Right ventricle myocardium inferior (tissue), 1 donor: ENCODE measurements around the gene RFXANK. TPM values are rescaled to one million over a fixed set of nuclear protein-coding genes. Genes with fewer than 3 reads are reported as not detected.
A peak's percentile ranks its signal among the peaks of the same experiment; 100 is the strongest.
"Not testable (repeated sequence)": the region's sequence is repeated elsewhere in the genome, so short reads cannot be mapped to it uniquely, and the experiment has no call there.

Experiments used
- ATAC-seq: fragments of 200-7000 bp; cut with Tn5 transposase; one replicate; pipeline ENCODE4 v1.9.1; 2020; ENCODE audit warnings: mild to moderate bottlenecking, moderate library complexity
- DNase-seq: peaks from one replicate; pipeline ENCODE4 v3.0.0; 2021; ENCODE audit errors: missing footprints
- intact Hi-C: fragments of 100-400 bp; cut with DNase I; formaldehyde crosslinking; loops from one replicate; pipeline ENCODE4 v1.11.0; 2022
- total RNA-seq: library from RNA; stranded (reverse); fragmentation: NEBNext Ultra II Directional; extraction: Animal tissue kit (Norgen Biotek cat#: 25700); gene quantifications from one replicate; pipeline ENCODE4 v1.2.1, GENCODE V29; 2021
- donor health status: DM: no; HTN: yes; CAD: no; lungs with severe emphysema.

RFXANK gene
- total RNA-seq, 1 donor from 2014 or later, result 39.9 TPM

DNA sequence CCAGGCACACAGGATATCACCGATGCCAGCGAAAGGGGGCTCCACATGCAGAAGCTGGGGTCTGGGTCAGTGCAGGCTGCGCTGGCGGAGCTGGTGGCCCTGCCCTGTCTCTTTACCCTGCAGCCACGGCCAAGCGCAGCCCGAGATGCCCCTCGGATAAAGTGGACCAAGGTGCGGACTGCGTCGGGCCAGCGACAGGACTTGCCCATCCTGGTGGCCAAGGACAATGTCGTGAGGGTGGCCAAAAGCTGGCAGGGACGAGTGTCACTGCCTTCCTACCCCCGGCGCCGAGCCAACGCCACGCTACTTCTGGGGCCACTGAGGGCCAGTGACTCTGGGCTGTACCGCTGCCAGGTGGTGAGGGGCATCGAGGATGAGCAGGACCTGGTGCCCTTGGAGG is 26.9 kb downstream of the RFXANK start:
- no peak for ATAC-seq
- intact Hi-C loops, result no loop called here
- no peak for DNase-seq

DNA sequence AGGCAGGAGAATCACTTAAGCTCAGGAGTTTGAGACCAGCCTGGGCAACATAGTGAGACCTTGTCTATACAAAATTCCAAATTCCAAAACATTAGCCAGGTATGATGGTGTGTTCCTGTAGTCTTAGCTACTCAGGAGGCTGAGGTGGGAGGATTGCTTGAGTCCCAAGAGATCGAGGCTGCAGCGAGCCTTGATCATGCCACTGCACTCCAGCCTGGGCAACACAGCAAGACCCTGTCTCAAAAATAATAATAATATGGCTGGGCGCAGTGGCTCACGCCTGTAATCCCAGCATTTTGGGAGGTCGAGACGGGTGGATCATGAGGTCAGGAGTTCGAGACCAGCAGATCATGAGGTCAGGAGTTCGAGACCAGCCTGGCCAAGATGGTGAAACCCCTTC is 28.9 kb downstream of the RFXANK start:
- ATAC-seq, DNase-seq, intact Hi-C loops: not testable (repeated sequence)

DNA sequence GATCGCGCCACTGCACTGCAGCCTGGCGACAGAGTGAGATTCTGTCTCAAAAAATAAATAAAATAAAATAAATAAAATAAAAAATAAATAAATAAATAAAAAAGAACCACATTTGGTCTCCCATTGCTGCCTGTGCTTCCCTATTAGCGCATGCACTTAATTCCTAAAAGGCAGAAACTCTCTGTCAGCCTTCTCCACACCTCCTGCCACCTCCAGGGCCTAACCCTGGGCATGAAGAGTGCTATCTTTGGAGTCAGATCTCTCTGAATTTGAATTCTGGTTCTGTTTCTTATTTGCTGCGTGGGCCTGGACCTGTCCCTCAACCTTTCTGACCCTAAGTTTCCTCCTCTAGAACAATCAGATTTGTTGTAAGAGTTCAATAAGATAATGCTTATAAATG is 31.0 kb downstream of the RFXANK start:
- intact Hi-C loops, result no loop called here
- no peak for ATAC-seq

DNA sequence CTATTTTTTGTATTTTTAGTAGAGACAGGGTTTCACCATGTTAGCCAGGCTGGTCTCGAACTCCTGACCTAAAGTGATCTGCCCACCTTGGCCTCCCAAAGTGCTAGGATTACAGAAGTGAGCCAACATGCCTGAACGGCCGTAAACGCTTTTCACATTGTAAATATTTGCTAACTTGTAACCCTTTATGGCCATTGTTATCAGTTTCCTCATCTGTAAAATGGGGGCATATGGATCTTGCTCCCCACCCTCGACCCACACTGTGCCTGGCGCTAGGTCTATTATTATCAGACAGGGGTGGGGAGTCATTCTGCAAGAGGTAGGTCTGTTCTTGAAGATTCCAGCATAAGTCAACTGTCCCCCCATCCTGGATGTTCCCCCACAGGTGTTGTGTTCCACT is 31.6 kb downstream of the RFXANK start:
- intact Hi-C loops, result no loop called here
- ATAC-seq (no peak), DNase-seq (no peak)

More for the DNA sequence above, 31.0 kb downstream of the RFXANK start:
- DNase-seq, result no peak

DNA sequence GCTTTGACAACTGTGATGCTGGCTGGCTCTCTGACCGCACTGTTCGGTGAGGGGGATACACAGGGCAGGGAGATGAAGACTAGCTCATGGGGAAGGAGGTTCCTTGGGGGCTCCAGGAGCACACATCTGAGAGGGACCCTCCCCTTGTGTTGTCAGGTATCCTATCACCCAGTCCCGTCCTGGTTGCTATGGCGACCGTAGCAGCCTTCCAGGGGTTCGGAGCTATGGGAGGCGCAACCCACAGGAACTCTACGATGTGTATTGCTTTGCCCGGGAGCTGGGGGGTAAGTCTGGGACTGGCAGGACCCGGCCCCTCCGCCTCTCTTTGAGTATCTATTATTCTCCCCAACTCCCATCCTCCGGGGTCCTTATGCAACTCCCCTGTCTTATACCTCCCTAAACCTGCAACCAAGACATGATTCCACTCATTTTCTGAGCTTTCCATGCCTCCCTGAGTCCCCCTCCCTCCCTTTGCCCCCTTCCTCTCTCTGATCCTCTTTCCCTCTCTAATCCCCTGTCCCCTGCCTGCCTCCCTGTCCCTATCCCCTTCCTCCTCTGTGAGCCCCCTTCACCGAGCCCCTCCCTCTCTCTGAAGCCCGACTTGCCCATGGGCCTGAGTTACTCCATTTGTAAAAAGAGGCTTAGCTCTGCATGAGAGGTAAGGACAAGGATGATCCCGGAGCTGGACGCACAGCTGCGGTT is 32.2 kb downstream of the RFXANK start:
- intact Hi-C loops, result no loop called here
- ATAC-seq (no peak), DNase-seq (no peak)

DNA sequence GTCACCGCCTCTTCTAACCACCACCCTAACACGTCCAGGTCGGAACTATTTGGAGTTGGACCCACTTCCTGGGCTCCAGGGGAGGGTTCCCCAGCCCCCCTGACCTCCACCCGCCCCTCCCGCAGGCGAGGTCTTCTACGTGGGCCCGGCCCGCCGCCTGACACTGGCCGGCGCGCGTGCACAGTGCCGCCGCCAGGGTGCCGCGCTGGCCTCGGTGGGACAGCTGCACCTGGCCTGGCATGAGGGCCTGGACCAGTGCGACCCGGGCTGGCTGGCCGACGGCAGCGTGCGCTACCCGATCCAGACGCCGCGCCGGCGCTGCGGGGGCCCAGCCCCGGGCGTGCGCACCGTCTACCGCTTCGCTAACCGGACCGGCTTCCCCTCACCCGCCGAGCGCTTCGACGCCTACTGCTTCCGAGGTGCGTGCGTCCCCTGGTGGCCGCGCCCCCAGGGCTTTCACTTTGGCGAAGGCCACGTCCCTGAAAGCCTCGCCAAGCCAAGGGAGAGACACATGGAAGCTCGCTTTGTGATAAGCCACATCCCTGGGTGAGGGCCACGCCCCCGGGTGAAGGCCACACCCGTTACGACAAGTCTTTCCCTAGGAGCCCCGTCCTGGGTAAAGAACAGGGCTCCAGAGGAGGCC is 32.9 kb downstream of the RFXANK start:
- peak; percentile 37 for ATAC-seq
- DNase-seq, result peak; percentile 82
- intact Hi-C loops, result no loop called here

DNA sequence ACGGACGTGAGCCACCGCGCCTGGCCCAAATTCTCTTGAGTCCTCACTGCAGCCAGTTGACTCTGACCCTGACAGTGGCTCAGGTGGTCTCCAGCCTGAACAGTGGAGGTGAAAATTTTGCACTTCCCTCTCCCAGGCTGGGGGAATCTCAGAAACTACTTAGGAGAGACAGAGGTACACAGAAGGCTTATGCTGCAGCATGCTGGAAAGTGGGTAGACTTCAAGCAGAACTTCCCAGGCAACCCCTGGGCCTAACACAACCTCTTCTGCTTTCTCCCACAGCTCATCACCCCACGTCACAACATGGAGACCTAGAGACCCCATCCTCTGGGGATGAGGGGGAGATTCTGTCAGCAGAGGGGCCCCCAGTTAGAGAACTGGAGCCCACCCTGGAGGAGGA is 34.1 kb downstream of the RFXANK start:
- DNase-seq (no peak), ATAC-seq (no peak)
- intact Hi-C loops, result no loop called here

DNA sequence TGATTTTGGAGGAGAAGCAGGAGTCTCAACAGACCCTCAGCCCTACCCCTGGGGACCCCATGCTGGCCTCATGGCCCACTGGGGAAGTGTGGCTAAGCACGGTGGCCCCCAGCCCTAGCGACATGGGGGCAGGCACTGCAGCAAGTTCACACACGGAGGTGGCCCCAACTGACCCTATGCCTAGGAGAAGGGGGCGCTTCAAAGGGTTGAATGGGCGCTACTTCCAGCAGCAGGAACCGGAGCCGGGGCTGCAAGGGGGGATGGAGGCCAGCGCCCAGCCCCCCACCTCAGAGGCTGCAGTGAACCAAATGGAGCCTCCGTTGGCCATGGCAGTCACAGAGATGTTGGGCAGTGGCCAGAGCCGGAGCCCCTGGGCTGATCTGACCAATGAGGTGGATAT is 34.6 kb downstream of the RFXANK start:
- ATAC-seq (no peak), DNase-seq (no peak)
- intact Hi-C loops, result no loop called here

DNA sequence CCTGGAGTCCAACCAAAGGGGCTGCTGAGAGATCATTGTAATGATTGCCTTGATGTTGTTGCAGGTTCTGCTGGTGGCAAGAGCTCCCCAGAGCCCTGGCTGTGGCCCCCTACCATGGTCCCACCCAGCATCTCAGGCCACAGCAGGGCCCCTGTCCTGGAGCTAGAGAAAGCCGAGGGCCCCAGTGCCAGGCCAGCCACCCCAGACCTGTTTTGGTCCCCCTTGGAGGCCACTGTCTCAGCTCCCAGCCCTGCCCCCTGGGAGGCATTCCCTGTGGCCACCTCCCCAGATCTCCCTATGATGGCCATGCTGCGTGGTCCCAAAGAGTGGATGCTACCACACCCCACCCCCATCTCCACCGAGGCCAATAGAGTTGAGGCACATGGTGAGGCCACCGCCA is 35.2 kb downstream of the RFXANK start:
- no peak for DNase-seq
- no peak for ATAC-seq
- intact Hi-C loops, result no loop called here

DNA sequence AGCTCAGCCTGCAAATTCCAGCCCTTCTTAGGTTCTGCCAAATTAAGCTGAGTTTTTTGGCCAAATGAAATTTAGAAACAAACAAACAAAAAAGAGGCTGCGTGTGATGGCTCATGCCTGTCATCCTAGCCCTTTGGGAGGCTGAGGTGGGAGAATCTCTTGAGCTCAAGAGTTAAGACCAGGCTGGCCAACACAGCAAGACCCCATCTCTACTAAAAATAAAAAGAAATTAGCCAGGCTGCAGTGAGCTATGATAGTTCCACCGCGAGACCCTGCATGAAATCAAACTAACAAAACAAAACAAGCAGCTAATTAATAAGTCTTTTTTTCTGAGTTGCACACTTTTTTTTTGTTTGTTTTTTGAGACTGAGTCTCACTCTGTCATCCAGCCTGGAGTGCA is 37.6 kb downstream of the RFXANK start:
- DNase-seq, result no peak
- intact Hi-C loops, result no loop called here
- ATAC-seq, result no peak

DNA sequence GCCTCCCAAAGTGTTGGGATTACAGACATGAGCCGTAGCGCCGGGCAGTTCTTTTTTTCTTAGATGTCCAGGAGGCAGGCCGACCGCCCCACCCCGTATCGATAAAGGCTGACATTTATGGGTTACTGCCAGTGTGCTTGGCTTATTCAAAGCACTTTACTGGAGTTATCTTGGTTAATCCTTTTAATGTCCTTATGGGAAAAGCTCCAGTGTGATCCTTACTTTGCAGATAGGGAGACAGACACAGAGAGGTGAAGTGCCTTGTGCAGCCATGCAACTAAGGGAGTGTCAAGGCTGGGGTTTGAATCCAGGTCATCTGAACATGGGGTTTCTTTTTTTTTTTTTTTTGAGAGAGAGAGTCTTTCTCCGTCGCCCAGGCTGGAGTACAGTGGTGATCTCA is 38.9 kb downstream of the RFXANK start:
- DNase-seq, result no peak
- intact Hi-C loops, result no loop called here
- no peak for ATAC-seq

DNA sequence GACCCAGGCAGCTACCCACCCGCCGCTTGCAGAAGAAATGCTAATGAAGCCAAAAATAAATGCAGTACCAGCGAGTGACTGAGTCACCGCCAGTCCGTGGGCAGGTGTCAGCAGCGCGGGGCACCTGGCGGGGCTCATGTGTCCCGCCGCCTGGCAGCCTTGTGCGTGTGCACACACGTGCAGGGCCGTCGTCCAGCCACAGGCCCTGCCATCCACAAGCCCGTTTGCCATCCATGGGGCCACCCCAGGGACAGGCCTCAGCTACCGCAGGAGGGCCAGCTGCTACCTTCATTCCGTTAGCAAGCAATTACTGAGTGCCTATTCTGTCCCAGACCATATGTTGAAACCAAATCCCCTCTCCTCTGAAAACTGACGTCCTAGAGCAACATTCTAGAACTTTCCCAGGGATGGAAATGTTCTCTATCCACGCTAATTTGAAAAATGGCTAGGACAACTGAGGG is 40.2 kb downstream of the RFXANK start:
- no peak for ATAC-seq
- intact Hi-C loops, result no loop called here
- DNase-seq, result no peak

DNA sequence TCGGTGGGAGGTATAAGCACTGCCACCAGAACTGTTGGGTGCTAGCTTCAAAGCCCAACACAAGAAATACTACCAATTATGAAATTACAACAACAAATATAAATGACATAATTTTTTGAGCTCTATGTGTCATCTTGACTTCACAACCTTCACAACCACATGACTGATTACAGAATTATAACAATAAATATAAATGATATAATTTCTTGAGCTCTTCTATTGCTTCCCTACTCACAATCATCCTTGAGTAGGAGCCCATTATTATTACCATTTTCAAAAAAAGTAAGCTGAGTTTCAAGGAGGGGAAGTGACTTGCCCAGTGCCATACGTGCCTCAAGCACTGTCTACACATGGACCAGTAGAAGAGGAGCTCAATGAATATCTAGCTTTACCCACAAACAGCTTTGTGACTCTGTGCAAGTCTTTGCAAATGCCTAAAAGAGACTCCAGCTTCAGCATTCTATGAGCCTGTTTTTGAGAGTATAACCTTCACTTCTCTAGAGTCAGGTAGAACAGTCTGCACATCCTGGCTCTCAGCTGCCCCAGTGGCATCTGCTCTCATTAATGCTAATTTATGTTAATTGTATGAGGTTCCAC is 42.3 kb downstream of the RFXANK start:
- intact Hi-C loops, result no loop called here
- DNase-seq (no peak), ATAC-seq (no peak)

DNA sequence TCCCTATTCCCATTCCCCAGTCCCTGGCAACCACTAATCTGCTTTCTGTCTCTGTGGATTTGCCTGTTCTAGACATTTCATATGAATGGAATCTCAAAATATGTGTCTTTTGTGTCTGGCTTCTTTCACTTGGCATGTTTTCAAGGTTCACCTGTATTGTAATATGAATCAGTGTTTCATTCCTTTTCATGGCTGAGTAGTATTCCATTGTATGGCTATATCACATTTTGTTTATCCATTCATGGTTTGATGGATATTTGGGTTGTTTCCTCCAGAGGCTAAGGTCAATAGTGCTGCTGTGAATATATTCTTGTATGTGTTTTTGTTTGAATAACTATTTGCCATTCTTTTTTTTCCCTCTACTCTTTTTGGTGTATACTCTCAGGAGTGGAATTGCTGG is 44.1 kb downstream of the RFXANK start:
- intact Hi-C loops, result no loop called here
- no peak for ATAC-seq

DNA sequence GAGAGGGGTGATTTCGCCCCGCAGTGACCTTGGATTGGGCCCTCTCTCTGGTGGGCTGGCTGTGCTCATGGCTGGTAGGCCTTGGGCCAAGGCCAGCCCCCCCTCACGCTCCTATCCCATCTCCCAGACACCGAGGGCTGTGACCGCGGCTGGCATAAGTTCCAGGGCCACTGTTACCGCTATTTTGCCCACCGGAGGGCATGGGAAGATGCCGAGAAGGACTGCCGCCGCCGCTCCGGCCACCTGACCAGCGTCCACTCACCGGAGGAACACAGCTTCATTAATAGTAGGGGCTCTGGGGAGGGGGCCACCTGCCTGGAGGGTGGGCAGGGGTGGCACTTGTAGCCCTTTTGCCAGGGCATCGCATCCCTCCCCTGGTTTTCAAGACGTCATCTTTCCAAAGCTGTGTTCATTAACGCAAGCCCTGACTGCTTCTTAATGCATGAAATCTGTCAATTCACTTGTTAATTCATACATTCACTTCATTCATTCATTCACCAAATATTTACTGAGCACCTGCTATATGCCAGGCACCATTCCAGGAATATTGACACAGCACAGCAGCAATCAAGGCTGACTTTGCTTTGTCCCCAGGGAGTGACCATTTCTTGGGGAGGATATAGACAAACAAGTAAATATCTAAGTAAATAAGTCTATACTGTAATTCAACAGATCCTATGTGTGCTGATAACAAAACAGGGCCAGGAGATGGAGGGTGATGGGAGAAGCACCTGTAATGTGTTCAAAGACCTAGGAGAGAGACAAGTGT is 46.3 kb downstream of the RFXANK start:
- DNase-seq, result no peak
- ATAC-seq, result no peak
- intact Hi-C loops, result no loop called here

More for the DNA sequence above, 44.1 kb downstream of the RFXANK start:
- no peak for DNase-seq

DNA sequence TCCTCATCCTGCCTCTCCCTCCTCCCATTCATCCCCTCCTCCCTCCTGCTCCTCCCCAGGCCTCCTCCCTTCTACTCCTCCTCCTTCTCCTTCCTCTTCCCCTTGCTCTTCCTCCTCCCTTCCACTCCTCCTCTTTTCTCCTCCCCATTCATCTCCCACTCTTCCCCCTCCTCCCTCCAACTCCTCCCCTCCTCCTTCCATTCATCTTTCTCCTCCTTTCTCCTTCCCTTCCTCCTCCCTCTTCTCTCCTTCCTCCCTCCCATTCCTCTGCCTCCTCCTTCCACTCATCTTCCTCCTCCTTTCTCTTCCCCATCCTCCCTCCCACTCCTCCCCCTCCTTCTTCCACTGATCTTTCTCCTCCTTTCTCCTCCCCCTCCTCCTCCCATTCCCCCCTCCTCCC is 47.6 kb downstream of the RFXANK start:
- intact Hi-C loops, result no loop called here
- ATAC-seq (no peak), DNase-seq (no peak)

DNA sequence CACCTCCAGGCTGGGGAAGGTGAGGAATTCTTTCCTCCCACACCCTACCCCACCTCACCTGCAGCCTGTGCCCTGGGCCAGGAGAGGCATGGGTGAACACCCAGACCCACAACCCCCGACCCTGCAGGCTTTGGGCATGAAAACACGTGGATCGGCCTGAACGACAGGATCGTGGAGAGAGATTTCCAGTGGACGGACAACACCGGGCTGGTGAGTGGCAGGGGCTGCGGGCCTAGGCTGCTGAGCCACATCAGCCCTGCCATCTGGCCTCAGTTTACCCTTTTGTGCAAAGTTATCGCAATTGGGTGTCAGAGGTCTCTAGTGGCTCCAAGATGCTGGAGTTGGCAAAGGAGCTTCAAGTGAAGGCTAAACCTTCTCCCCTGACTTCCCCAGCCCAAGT is 48.4 kb downstream of the RFXANK start:
- no peak for ATAC-seq
- DNase-seq, result no peak
- intact Hi-C loops, result no loop called here

DNA sequence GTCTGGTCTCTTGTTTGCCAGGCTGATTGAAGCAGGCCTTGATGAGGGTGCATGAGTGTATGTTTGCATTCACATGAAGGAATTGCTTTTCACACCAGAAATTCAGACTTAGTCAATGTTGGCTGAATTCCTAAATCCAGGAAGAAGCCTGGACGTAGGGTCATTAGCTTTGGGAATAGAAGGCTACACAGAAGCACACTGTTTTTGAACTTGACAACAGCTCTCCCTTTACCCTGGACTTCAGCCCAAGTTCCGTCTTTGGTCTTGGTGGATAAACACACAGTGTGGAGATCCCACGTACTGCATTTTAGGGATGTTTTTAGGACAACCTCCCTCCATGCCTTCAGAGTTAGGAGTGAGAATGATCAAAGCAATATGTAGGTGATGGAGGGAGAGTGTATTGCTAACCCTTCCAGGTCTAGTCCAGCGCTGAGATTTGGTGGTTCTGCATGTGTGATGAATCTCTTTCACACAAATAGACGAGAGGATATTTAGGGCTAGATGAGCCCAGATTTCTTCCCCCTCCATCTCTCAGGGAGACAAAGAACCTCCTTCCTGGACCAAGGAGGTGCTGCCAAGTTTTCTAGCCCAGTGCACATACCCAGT is 58.2 kb downstream of the RFXANK start:
- intact Hi-C loops, result no loop called here
- ATAC-seq, result no peak
- no peak for DNase-seq
